Right lobe of liver (tissue), 4 donors: ENCODE results near the gene STX11.

Experiments
- CTCF ChIP-seq, 4 donors: fragments of 200-600 bp in 3 of 4; fragments of 450-650 bp in 1 of 4; IDR thresholded peaks; one replicate each; pipeline versions ENCODE4 v1.5.1 to v1.8.0; 2016 to 2022; ENCODE audit warnings: antibody characterized with exemption in 4 of 4, mild to moderate bottlenecking in 2 of 4
- POLR2A ChIP-seq: fragments of 450-650 bp; IDR thresholded peaks from one replicate; pipeline ENCODE4 v1.6.1; 2017; ENCODE audit warnings: antibody characterized with exemption, mild to moderate bottlenecking
- donor health status: DM: no; HTN: no; CAD: no.
- donor health status: DM: no; HTN: no; CAD: no.
- donor health status: DM: no; HTN: yes; CAD: no.

GRCh38 chr6:144189351-144189750 is 39.0 kb downstream of the STX11 start:
- TF ChIP-seq CTCF (IDR thresholded peaks at IDR 0.05) (no peak), POLR2A (no peak)
